Measurements from ENCODE around the gene GLIS1.
"Not testable (repeated sequence)": the region's sequence is repeated elsewhere in the genome, so short reads cannot be mapped to it uniquely, and the experiment has no call there.

DNA sequence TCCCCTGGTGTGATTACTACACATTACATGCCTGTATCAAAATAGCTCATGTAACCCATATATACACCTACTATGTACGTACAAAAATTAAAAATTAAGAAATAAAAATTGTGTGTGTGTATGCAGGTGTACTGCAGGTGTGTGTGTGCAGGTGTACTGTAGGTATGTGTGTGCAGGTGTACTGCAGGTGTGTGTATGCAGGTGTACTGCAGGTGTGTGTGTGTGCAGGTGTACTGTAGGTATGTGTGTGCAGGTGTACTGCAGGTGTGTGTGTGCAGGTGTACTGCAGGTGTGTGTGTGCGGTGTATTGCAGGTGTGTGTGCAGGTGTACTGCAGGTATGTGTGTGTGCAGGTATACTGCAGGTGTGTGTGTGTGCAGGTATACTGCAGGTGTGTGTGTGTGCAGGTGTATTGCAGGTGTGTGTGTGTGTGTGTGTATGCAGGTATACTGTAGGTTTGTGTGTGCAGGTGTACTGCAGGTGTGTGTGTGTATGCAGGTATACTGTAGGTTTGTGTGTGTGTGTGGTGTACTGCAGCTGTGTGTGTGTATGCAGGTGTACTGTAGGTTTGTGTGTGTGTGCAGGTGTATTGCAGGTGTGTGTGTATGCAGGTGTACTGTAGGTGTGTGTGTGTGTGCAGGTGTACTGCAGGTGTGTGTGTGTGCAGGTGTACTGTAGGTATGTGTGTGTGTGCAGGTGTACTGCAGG, 183.2 kb downstream of the GLIS1 start:
- TF ChIP-seq CTCF (IDR thresholded peaks at IDR 0.05; ENCODE audit: poor library complexity); EZH2 (IDR thresholded peaks at IDR 0.05; ENCODE audit: borderline replicate concordance): not testable (repeated sequence)
